ENCODE measurements around the gene HDGF.

The HDGF gene

DNA sequence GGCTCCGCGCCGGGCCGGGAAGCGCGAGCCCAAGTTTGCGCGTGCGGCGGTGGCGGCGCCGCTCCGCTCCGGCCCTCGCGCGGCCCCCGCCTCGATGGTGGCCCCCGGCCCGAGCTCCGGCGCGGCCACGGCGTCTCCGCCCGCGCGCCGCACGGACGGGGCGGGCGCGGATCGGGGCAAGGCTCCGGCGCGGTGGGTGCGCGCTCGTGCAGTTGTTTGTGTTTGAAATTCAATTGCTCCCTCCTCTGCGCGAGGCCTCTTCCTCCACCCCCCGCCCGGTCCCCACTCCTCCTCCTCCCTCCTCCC, at the start of gene HDGF:
HDGF (minus strand) TSS at position 225 of the 306 bp plus-strand sequence. CDS start 246 bp downstream, outside the sequence.
- no peak for DNase-seq

DNA sequence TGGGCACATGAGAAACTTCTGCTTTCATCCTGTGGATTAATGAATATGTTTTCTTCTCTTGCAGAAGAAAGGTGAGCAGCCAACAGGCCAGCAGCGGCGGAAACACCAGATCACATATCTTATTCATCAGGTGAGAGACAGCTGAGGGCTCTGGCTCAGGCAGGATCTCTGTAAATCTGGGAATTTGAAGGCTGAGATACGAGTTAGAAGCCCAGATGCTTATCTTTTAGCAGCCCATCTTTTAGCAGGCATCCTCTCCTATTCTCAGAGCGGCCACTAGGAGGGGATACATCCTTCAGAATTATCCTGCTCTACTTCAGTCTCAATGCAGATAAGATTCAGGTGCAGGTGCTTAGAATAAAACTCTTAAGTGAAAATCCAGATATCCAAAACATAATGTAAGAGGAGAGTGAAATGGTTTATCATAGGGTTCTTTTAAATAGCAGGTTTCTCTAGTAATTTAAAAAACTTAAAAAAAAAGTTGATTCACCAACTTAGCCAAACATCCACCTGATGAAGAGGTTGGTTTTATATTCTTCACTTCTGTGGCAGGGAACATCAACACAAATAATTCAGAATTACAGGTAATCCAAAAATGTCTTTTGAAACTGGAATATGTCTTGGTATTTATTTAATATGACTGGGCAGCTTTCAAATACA, 45.9 kb upstream of the HDGF start:
- DNase-seq, result peak in 1 of 2 experiments; percentile 36

DNA sequence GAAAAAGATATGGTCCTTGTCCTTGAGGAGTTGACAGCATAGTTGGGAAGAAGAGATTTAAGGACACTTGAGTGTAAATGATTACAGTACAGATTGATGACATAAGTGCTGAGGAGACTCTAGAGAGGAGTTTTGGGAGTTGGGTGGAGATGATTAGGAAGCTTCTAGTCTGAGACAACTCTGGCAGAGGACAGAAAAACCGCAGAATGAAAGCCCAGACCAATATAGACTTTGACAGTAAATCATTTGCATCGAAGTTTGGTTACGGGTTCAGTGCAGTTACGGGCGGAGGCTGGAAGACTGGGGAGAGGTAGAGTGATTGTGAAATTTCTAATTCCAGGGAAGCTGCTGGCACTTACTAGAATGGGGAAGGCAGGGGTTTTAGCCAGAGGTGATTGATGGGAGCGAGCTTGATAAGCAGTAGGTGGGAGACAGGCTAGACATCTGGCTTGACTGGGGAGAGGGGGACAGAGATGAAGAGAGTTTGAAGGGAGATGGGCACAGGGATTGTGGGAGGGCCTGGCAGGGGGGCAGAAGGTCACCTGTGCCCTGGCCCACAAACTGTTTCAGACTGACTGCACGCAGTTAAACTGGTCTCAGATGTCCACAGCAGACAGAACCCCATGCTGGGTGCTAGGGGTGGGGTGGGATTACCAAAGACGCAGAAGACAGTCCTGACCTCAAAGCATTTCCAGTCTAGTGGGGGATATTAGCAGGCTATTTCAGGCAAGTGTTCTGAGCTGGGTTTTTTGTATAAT, 45.0 kb upstream of the HDGF start:
- no peak for DNase-seq

DNA sequence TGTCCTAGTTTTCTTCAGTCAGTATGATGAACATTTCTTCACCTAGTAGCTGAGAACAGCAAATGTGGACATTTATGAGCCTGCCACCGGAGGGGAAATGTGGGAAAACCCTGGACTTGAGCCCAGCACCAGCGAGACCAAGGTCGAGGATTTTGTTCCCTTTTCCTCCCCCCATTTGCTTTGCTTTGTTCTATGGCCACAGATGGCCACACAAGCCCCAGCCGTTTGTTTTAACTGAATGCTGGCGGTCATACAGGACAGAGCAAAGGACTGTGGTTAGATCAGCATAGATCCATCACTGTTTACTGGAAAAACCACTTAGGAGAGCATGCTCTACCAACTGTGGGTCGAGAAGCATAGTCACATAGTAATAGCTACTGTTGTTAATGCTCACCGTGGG, 44.3 kb upstream of the HDGF start:
- no peak for DNase-seq

DNA sequence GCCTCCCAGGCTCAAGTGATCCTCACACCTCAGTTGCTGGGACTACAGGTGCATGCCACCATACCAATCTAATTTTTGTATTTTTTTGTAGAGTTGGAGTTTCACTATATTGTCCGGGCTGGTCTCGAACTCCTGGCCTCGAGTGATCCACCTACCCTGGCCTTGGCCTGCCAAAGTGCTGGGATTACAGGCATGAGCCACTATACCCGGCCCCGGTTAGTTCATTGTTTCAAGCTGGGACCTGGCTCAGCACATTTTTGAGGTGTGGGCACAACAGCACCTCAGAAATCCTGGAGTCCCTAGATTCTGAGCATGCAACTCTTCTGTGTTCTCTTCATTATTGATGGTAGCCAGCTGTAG, 43.9 kb upstream of the HDGF start:
- no peak for DNase-seq

DNA sequence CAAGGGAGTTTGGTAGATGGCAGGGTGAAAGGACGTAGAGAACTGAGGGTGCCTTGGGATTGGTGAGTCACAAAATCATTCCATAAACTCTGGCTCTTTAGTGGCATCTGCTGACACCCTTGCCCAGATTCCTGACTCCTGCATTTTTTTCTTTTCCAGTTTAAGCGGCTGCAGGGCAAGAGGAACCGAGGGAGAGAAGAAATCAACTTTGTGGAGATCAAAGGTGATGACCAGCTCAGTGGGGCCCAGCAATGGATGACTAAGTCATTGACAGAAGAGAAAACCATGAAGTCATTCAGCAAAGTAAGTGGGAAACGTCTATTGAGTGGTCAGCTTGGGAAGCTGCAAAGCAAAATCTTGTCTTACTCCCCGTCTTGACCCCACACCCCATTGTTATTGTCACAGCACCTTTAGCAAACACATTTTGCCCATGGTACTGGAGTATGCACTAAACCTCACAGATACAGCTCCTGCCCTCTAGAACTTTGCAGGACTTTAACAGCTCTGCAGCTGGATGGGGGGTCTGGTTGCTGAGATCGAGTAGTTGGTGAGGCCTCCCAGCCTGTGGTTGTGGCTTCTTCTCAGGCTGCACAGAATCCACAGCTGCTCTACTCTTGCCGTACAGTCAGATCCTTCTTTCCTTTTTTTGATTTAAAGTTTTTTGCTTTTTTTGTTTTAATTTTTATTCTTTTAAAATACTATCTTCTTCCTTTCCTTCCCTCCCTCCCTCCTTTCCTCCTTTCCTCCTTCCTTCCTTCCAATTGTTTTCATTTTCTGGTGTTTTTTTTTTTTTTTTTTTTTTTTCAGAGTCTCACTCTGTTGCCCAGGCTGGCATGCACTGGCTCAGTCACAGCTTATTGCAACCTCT, 43.3 kb upstream of the HDGF start:
- no peak for DNase-seq

DNA sequence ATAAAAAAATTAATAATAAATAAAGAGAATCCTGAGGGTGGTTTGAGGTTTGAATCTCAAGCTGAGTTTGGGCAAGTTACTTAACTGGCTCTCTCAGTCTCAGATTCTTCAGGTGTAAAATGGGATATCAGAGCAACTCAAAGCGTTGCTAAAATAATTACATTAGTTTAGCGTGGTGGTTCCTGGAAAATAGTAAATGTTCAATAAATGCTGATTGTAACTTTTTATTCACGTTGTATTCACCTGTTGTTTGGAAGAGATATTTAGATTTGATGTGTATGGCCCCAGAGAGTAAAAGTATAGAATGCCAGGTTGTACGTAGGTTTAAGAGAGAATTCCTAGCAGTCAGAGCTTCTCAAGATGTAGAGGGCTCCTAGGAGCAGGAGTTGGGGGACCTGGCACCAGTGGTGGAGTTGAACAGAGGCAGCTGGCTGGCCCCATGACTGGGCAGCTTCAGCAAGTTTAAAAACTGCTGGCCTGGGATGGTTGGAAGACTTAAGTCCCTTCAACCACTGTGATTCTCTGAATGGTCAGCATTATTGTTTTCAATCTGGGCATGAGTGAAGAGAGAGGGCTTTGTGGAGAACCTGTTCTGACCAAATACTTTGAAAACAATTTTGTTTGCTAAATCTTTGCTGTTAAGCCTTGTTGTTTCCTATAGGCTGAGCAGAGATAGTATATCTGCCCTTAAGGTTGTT, 38.3 kb upstream of the HDGF start:
- DNase-seq, result no peak

DNA sequence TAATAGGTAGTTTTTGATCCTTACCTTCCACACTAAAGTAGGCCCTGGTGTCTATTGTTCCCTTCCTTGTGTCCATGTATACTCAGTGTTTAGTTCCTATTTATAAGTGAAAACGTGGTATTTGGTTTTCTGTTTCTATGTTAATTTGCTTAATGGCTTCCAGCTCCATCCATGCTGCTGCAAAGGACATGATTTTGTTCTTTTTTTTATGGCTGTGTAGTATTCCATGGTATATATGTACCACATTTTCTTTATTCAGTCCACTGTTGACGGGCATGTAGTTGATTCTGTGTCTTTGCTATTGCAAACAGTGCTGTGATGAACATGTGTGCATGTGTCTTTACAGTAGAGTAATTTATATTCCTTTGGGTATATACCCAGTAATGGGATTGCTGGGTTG, 36.7 kb upstream of the HDGF start:
- DNase-seq, result no peak

DNA sequence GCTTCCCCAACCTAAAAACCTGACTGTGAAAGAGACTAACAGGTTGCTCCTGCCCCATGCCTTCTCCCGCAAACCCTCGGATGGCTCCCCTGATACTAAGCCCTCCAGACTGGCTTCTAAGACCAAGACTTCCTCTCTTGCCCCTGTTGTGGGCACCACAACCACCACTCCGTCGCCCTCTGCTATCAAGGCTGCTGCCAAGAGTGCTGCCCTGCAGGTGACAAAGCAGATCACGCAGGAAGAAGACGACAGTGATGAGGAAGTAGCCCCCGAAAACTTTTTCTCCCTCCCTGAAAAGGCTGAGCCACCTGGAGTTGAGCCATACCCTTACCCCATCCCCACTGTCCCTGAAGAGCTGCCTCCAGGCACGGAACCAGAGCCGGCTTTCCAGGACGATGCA, 35.2 kb upstream of the HDGF start:
- no peak for DNase-seq

DNA sequence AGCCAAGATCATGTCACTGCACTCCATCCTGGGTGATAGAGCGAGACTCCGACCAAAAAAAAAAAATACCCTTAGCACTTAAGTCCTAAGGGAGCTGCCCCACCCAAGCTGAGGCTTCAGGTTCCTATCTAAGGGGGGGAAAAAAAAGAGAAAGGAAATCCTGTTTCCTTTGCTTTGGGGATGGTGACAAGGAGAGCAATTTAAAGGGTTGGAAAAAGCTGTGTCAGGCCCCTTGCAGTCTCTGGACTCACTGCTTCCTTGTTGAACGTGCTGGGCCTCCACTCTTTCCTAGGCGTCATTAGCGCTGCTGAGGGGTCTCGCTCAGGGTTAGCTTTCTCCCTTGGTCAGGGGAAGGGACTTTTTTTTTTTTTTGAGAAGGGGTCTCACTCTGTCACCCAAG, 34.0 kb upstream of the HDGF start:
- DNase-seq, result no peak

DNA sequence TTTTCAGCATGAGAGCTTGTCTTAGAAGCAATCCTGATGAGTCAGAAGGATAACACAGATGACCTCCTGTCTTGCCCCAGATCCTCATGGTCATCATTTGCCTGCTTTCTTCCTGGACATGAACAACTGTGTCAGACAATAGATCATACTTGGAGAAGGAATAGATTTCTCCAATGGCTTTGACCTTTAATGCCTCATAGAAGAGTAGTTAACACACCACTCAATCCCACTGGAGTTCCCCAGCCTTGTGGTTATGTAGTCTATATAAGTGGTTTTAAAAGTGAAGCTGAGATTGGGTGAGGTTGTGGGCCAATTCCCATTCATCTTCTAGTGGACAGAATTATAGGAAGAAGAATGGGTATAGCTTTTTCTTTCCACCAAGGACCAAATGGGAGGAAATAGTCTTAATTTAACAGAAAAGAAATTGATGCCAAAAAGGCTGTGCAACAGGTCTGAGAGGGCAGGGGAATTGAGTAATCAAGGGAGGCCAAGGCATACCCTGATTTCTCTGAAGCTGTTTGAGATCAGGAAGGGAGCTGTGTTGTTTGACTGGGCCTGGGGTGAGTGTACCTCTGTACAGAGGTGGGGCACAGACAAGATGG, 30.2 kb upstream of the HDGF start:
- no peak for DNase-seq

DNA sequence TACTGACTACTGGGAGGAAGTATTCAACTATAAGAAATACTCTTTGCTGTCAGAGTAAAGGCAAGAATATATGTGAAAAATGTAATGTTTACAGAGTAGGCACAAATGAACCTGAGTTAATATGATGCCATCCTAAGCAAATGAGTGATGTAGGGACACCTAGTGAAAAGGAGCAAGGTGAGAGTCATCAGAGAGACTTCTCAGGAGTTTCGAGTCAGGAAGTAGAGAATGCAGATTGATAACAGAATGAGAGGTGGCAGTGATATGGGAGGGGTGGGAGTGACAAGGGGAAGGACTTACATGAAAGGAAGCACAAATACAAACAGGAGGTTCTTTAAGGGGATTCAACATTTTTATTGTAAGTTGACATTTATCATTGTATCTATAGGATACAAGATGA, 26.1 kb upstream of the HDGF start:
- no peak for DNase-seq

DNA sequence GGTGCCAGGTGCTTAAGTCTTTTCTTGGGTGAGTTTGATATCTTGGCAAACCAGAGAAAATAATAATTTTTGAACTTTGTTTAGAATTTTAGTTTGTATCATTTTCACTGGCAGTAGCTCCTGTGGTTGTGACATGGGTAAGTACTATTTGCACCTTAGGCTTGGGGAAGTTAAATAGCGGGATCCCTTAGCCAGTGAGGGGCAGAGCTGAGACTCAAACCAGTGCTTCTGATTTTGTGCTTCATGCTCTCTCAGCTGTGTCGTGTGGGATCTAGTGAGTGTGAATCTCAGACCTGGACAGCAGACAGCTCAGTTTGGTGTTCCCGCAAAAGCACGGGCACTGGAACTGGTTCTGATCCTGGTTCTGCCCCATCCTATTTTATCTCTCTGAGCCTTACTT, 25.5 kb upstream of the HDGF start:
- no peak for DNase-seq

DNA sequence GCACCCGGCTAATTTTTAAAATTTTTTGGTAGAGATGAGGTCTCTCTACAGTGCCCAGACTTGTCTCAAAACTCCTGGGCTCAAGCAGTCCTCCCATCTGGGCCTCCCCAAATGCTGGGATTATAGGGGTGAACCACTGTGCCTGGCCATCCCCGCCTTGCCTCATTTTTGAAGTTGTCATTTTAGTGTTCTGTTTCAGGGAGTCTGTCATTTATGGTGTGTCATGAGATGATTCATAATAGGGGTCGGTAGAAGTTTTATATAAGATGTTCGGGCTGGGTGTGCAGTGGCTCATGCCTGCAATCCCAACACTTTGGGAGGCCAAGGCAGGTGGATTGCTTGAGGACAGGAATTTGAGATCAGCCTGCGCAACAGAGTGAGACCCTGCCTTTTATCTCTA, 24.3 kb upstream of the HDGF start:
- DNase-seq, result no peak

DNA sequence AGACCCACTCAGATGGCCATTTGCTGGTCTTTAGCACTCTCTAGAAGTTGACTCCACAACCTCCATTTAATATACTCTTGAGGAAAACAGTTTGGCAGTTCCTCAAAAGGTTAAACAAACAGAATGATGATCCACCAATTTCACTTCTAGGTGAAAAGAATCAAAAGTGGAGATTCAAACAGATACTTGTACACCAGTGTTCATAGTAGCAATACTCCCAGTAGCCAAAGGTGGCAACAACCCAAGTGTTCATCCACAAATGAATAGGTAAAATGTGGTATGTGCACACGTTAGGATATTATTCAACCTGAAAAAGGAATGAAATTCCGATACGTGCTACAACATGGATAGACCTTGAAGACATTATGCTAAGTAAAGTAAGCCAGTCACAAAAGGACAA, 22.1 kb upstream of the HDGF start:
- no peak for DNase-seq

DNA sequence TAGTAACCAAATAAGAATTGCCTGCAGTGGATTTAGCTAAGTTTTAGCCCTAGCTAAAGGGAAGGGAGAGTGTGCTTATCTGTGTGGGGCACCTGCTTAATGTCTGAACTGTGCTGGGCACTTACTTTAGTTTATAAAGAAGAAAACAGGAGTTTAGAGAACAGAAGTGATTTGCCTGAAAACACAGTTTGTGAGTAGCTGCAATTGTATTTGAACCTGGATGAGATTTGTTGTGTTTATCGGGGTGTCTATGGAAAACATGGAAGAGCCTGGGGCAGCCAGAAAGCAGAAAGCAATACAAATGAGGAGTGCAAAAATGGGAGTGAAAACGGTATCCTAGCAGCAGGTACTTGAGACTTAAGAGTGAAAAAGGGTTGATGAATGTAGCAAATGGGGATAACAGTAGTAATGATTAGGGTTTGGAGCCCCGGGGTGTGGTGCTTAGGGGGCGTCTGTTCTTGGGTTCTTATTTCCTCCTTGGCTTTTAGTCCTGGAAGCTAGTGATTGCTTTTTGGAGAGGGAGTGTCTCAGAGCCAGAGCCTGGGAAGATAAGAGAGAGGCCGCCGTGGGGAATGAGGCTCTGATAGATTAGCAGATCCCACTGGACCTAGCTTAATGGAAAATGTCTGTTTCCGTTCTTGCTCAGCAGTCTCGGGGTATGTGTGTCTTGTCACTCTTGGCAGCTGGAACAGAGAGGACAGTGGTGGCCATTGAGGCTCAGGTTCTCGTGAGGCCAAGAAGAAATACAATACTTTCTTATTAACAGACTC, 21.4 kb upstream of the HDGF start:
- no peak for DNase-seq

DNA sequence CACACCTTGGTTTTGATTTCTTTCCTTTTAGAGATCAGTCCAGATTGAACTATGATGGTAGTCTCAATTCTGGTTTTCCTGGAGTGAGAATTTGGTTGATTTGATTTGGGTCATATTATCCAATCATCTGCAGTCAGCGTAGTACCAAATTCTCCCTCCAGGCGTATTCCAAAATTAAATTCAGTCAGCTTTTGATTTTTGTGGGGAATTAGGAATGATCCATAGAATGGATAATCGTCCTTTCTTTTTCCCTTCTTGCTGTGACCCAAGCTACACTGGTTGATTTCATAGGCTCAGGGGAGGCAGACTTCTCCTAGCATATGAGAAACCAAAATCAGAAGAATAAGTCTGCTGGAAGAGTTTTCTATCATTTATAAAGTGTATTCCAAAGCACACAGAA, 20.7 kb upstream of the HDGF start:
- DNase-seq, result no peak

DNA sequence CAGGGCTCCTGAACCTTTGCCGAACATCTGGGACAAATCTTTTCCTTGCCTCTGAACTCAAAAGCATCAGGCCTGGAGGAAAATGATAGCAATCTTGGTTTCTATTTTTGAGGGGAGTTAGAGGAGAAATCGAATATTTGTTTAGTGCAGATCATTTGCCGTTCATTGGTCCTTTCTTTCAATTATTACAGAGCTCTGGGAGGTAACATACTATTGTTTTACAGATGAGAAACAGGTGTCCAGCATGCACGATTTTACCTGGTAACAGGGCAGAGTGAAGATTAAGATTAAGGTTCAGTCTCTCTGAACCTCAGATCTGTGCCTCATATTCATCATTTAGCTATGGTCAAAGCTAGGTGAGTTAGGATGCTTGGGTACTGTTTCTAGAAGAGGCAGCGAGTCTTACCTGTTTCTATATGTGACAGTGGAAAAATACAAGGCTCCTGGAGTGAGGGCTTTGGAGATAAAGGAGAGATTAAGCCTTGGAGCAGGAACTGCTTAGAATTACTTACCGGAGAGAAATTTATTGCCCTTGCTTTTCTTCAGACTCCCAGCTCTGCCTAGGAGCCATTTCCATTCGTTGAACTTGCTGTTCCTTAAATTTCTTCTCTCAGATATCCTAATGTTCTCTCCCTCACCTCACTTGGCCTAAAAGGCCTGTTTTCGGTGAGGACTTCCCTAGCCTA, 17.3 kb upstream of the HDGF start:
- DNase-seq, result no peak

DNA sequence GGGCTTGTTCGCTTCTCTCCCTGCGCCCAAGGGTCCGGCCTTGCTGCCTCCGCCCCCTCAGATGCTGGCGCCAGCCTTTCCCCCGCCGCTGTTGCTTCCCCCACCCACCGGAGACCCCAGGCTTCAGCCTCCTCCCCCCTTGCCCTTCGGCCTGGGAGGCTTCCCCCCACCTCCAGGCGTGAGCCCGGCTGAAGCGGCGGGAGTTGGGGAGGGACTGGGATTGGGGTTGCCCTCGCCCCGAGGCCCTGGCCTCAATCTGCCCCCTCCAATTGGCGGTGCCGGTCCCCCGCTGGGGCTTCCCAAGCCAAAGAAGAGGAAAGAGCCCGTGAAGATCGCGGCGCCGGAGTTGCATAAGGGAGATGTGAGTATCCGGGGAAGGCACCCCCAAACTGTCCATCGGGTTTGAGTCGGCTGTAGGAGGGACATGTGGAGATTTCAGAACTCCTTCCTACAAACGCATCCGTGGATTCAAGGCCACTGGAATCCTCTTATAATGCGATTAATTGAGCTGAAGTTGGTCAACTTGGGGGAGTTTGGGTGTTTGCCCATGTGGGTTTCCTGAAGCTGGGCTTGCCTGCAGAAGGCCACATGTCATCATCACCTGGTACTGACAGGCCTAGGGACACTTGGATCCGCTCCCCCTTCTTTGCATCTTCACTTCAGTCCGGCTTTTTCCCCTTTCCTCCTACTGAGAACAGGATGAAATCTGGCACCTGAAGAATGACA, 16.6 kb upstream of the HDGF start:
- no peak for DNase-seq

DNA sequence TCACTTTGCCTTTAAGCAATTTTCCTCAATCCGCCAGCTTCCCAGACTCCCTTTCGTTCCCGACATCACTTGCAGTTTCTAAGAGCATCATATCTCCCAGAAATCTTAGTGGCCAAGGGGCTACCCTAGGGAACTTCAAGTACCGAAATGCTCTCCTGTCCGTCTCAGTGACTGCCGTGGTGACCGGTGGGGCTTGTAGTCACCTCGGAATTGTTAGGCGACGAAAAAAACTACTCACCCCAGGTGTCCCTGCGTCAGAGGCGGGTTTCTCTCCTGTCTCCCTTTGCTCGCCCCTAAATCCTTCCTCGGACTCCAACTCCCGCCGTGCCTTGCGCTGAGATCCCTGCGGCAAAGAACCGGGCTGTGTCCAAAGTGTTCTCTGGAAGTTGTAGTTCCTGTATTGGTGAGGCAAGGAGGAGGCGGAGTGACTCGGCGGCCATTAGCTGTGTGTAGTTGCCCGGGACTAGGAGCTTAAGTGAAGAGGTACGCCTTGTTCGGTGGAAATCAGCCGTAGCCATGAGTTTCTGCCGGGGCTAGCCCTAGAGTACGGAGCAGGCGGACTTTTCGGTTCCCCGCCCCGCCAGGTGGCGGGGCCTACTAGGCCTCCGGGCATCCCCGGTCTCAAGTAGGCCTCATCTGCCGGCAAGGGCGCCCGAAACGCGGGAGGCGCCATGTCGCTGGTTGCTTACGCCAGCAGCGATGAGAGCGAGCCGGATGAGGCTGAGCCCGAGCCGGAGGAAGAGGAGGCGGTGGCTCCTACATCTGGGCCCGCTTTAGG, 15.8 kb upstream of the HDGF start, which contains the start of gene PRCC:
PRCC (plus strand) TSS at position 435 of the 778 bp plus-strand sequence; CDS start at position 672, 237 bp downstream.
- peak; percentile 98 to 99 for DNase-seq

Measured in NCI-H1930 (cell line).